Thyroid gland (tissue), 4 donors: ENCODE measurements around the gene TUBA4A.

Source experiments
- POLR2A ChIP-seq, 2 donors: fragments of 450-650 bp; IDR thresholded peaks; one replicate each; pipeline ENCODE4 v1.6.1; 2017; ENCODE audit warnings: antibody characterized with exemption in 2 of 2, mild to moderate bottlenecking in 2 of 2, moderate library complexity in 1 of 2
- TF ChIP-seq, protein P1 (sequence below), 6 experiments: fragments of 200-600 bp in 3 of 6; fragments of 450-650 bp in 3 of 6; sonication (generic) in 3 of 6; IDR thresholded peaks; one replicate each; pipeline ENCODE4 v1.5.1; 2016 to 2019; ENCODE audit warnings: antibody characterized with exemption in 6 of 6, mild to moderate bottlenecking in 2 of 6, inconsistent platforms in 1 of 6, moderate library complexity in 1 of 6

DNA sequence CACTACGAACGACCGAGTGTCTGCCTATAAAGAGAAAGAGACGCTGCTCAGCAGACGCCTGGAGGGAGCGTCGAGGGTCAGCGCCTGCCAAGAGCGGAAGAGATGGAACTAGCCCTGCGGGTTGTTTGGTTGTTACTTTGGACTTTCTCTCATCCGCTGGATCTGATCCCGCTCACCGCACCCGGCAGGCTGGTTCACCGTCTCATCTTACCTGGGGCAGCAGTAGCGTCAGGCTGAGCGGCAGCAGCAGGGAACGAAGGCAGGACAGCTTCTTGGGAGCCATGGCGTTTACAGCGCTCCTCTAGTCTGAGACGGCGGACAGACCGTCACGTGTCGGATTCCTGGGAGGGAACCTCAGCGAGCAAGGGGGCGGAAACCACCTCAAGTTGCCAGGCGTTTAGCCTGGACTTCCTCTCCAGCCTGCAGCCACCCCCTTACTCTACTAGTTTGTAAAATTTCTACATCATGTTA is 10.4 kb downstream of the TUBA4A start:
- TF ChIP-seq, protein P1, sequence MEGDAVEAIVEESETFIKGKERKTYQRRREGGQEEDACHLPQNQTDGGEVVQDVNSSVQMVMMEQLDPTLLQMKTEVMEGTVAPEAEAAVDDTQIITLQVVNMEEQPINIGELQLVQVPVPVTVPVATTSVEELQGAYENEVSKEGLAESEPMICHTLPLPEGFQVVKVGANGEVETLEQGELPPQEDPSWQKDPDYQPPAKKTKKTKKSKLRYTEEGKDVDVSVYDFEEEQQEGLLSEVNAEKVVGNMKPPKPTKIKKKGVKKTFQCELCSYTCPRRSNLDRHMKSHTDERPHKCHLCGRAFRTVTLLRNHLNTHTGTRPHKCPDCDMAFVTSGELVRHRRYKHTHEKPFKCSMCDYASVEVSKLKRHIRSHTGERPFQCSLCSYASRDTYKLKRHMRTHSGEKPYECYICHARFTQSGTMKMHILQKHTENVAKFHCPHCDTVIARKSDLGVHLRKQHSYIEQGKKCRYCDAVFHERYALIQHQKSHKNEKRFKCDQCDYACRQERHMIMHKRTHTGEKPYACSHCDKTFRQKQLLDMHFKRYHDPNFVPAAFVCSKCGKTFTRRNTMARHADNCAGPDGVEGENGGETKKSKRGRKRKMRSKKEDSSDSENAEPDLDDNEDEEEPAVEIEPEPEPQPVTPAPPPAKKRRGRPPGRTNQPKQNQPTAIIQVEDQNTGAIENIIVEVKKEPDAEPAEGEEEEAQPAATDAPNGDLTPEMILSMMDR (IDR thresholded peaks at IDR 0.05) = no peak
- no peak for TF ChIP-seq POLR2A (IDR thresholded peaks at IDR 0.05)
